GM18498 (cell line): Measurements from ENCODE around the gene VPS13C.

ENCODE experiments used
- ATAC-seq: cut with Tn5 transposase; IDR thresholded peaks from one replicate; pipeline ENCODE4 v1.9.1; 2021; ENCODE audit warnings: mild to moderate bottlenecking, moderate library complexity; ENCODE audit not compliant: unreplicated experiment

Gene VPS13C

GRCh38 chr15:62079594-62079993 lies 19.3 kb upstream of the VPS13C start:
- ATAC-seq: no peak

GRCh38 chr15:62075595-62076277 lies 15.5 kb upstream of the VPS13C start:
- no peak for ATAC-seq

GRCh38 chr15:62071711-62072308 lies 11.6 kb upstream of the VPS13C start:
- no peak for ATAC-seq

GRCh38 chr15:62069551-62069950 lies 9.3 kb upstream of the VPS13C start:
- no peak for ATAC-seq

GRCh38 chr15:62068810-62069167 lies 8.5 kb upstream of the VPS13C start:
- no peak for ATAC-seq

- ATAC-seq: peak; percentile 43
Measured at GRCh38 chr15:62068071-62068809, 8.0 kb upstream of the VPS13C start.

- peak; percentile 43 for ATAC-seq
Measured at GRCh38 chr15:62067448-62068044, 7.3 kb upstream of the VPS13C start.

GRCh38 chr15:62066663-62067447 lies 6.6 kb upstream of the VPS13C start, which contains the start of gene C2CD4A:
C2CD4A (plus strand) TSS chr15:62066977; CDS start chr15:62067614, 637 bp downstream.
- no peak for ATAC-seq

- no peak for ATAC-seq
Measured at GRCh38 chr15:62063825-62064635, 3.8 kb upstream of the VPS13C start.

- no peak for ATAC-seq
Measured at GRCh38 chr15:62060896-62061280, 641 bp upstream of the VPS13C start.

- peak; percentile 81 for ATAC-seq
Measured at GRCh38 chr15:62059816-62060112, 483 bp downstream of the VPS13C start.

- no peak for ATAC-seq
Measured at GRCh38 chr15:62059108-62059815, 985 bp downstream of the VPS13C start.

GRCh38 chr15:62058327-62059028 lies 1.8 kb downstream of the VPS13C start:
- no peak for ATAC-seq

GRCh38 chr15:62057341-62057980 lies 2.8 kb downstream of the VPS13C start:
- no peak for ATAC-seq

- ATAC-seq: no peak
Measured at GRCh38 chr15:62054979-62055378, 5.3 kb downstream of the VPS13C start.

- ATAC-seq: no peak
Measured at GRCh38 chr15:62053439-62054085, 6.7 kb downstream of the VPS13C start.

GRCh38 chr15:62052713-62053112 lies 7.5 kb downstream of the VPS13C start:
- ATAC-seq: no peak

GRCh38 chr15:62051166-62051565 lies 9.1 kb downstream of the VPS13C start:
- ATAC-seq: no peak
